D721Med (cell line): ENCODE results near the gene PRICKLE4.

Experiments used
- DNase-seq: peaks from one replicate; pipeline ENCODE4 v3.0.0; 2011; ENCODE audit warnings: low spot score; ENCODE audit not compliant: insufficient read length
- FAIRE-seq: peaks from 2 replicates; lab custom pipeline; 2011; peaks lifted over from hg19 to GRCh38; lab: Jason Lieb, UNC
- CTCF ChIP-seq: IDR thresholded peaks from 2 replicates; pipeline ENCODE4 v1.5.1; 2012; ENCODE audit warnings: mild to moderate bottlenecking, control low read depth; ENCODE audit not compliant: insufficient read depth; ENCODE audit errors: missing control alignments

The PRICKLE4 gene

GRCh38 chr6:41790045-41790444 lies 9.5 kb downstream of the PRICKLE4 start:
- no peak for TF ChIP-seq CTCF
- no peak for FAIRE-seq
- no peak for DNase-seq

- DNase-seq (no peak), FAIRE-seq (no peak)
- no peak for TF ChIP-seq CTCF
Measured at GRCh38 chr6:41791305-41791704, 10.7 kb downstream of the PRICKLE4 start.

GRCh38 chr6:41791984-41792383 lies 11.4 kb downstream of the PRICKLE4 start:
- FAIRE-seq: no peak
- no peak for TF ChIP-seq CTCF
- no peak for DNase-seq

GRCh38 chr6:41796474-41796873 lies 15.9 kb downstream of the PRICKLE4 start:
- no peak for TF ChIP-seq CTCF
- DNase-seq (no peak), FAIRE-seq (no peak)

GRCh38 chr6:41798901-41799558 lies 18.4 kb downstream of the PRICKLE4 start:
- FAIRE-seq (no peak), DNase-seq (no peak)
- TF ChIP-seq CTCF: no peak

GRCh38 chr6:41799559-41799911 lies 19.0 kb downstream of the PRICKLE4 start:
- no peak for TF ChIP-seq CTCF
- DNase-seq (no peak), FAIRE-seq (no peak)

GRCh38 chr6:41801380-41801779 lies 20.8 kb downstream of the PRICKLE4 start:
- peak; percentile 54 for TF ChIP-seq CTCF
- no peak for DNase-seq
- no peak for FAIRE-seq
